ENCODE data around the gene SLC25A34.

The SLC25A34 gene

GRCh38 chr1:15755021-15755645 lies 19.1 kb downstream of the SLC25A34 start:
- no peak for DNase-seq

GRCh38 chr1:15755646-15756040 lies 19.6 kb downstream of the SLC25A34 start:
- DNase-seq, result no peak

- no peak for DNase-seq
Measured at GRCh38 chr1:15756143-15757015, 20.3 kb downstream of the SLC25A34 start.

- DNase-seq, result no peak
Measured at GRCh38 chr1:15757016-15757543, 21.0 kb downstream of the SLC25A34 start.

- DNase-seq, result no peak
Measured at GRCh38 chr1:15757575-15758342, 21.7 kb downstream of the SLC25A34 start.

- no peak for DNase-seq
Measured at GRCh38 chr1:15758343-15758931, 22.4 kb downstream of the SLC25A34 start, which contains the start of gene FBLIM1. FBLIM1 (plus strand) TSS chr1:15758795; CDS start chr1:15764984, 6,189 bp downstream.

GRCh38 chr1:15758953-15759661 lies 23.0 kb downstream of the SLC25A34 start:
- no peak for DNase-seq

- DNase-seq, result peak; percentile 51
Measured at GRCh38 chr1:15760520-15761211, 24.6 kb downstream of the SLC25A34 start.

GRCh38 chr1:15761366-15762128 lies 25.5 kb downstream of the SLC25A34 start:
- DNase-seq, result no peak

- no peak for DNase-seq
Measured at GRCh38 chr1:15762546-15762945, 26.5 kb downstream of the SLC25A34 start.

- DNase-seq, result no peak
Measured at GRCh38 chr1:15764269-15764764, 28.3 kb downstream of the SLC25A34 start.

- no peak for DNase-seq
Measured at GRCh38 chr1:15764890-15765289, 28.8 kb downstream of the SLC25A34 start.

- DNase-seq, result no peak
Measured at GRCh38 chr1:15765495-15766194, 29.6 kb downstream of the SLC25A34 start.

GRCh38 chr1:15767941-15768340 lies 31.9 kb downstream of the SLC25A34 start:
- DNase-seq, result no peak

- no peak for DNase-seq
Measured at GRCh38 chr1:15768388-15768787, 32.3 kb downstream of the SLC25A34 start.

- DNase-seq, result no peak
Measured at GRCh38 chr1:15770313-15770962, 34.4 kb downstream of the SLC25A34 start.

- no peak for DNase-seq
Measured at GRCh38 chr1:15771836-15772515, 35.9 kb downstream of the SLC25A34 start.

- no peak for DNase-seq
Measured at GRCh38 chr1:15775706-15776105, 39.6 kb downstream of the SLC25A34 start.

Measured in HCEC 1CT (cell line).